Measurements from ENCODE around the gene EEIG2. TPM values are rescaled to one million over a fixed set of nuclear protein-coding genes. Genes with fewer than 3 reads are reported as not detected.

The EEIG2 gene
- total and polyA plus RNA-seq, 9 of the 15 experiments (the other 6 are each of a cell fraction or from before 2014, with no cell fraction given), result 6.1 to 26.9 (median 15.2) TPM

DNA sequence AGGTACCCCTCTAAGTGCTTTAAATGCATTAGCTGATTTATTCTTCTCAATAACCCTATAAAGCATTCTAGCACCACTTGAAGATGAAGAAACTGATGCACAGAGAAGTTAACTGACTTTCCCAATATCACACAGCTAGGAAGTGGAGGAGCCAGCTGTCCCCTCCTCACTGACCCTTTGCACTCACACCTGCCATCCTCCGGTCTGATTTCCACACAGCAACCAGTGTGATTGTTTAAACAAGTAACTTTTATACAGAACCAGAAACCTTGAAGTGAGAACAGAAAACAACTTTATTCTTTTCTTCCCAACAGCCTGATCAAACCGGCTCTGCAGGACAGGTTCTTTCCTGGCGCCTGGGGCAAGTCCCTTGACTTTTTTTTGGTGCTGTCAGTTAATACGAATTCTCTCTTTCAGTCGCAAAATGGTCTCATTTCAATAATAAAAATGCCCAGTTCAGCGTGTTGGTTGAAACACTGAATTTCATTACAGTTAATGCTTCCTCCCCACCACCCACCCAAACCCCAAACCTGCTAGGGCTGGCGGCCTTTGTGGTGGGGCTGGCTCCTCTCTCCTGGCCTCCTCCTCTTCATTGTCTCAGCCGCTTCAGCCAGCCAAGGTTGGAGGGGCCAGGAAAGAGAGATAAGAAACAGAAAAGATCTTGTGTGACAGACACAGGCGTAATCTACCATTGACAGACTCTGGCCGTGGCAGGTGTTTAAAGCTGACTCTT lies 26.4 kb upstream of the EEIG2 start (continued):
- TF ChIP-seq DACH1 (IDR thresholded peaks at IDR 0.05; ENCODE audit: partially characterized antibody) (peak; percentile 46), HOXB6 (CRISPR knock-in tag; IDR thresholded peaks at IDR 0.05; ENCODE audit: borderline replicate concordance) (no peak), ZSCAN29 (IDR thresholded peaks at IDR 0.05) (no peak), PHB (CRISPR knock-in tag; IDR thresholded peaks at IDR 0.05) (no peak), ZNF217 (CRISPR knock-in tag; IDR thresholded peaks at IDR 0.05) (no peak), ZNF408 (CRISPR knock-in tag; IDR thresholded peaks at IDR 0.05; ENCODE audit: low read depth) (no peak), RBM39 (optimal IDR thresholded peaks at IDR 0.05; ENCODE audit: low read depth, low read length) (no peak), TEAD1 (CRISPR knock-in tag; IDR thresholded peaks at IDR 0.05) (peak in 1 of 2 experiments; percentile 56; a peak in 1 of 4 replicates), HSF4 (CRISPR knock-in tag; IDR thresholded peaks at IDR 0.05; ENCODE audit: borderline replicate concordance) (no peak)
- TF ChIP-seq, protein P1, sequence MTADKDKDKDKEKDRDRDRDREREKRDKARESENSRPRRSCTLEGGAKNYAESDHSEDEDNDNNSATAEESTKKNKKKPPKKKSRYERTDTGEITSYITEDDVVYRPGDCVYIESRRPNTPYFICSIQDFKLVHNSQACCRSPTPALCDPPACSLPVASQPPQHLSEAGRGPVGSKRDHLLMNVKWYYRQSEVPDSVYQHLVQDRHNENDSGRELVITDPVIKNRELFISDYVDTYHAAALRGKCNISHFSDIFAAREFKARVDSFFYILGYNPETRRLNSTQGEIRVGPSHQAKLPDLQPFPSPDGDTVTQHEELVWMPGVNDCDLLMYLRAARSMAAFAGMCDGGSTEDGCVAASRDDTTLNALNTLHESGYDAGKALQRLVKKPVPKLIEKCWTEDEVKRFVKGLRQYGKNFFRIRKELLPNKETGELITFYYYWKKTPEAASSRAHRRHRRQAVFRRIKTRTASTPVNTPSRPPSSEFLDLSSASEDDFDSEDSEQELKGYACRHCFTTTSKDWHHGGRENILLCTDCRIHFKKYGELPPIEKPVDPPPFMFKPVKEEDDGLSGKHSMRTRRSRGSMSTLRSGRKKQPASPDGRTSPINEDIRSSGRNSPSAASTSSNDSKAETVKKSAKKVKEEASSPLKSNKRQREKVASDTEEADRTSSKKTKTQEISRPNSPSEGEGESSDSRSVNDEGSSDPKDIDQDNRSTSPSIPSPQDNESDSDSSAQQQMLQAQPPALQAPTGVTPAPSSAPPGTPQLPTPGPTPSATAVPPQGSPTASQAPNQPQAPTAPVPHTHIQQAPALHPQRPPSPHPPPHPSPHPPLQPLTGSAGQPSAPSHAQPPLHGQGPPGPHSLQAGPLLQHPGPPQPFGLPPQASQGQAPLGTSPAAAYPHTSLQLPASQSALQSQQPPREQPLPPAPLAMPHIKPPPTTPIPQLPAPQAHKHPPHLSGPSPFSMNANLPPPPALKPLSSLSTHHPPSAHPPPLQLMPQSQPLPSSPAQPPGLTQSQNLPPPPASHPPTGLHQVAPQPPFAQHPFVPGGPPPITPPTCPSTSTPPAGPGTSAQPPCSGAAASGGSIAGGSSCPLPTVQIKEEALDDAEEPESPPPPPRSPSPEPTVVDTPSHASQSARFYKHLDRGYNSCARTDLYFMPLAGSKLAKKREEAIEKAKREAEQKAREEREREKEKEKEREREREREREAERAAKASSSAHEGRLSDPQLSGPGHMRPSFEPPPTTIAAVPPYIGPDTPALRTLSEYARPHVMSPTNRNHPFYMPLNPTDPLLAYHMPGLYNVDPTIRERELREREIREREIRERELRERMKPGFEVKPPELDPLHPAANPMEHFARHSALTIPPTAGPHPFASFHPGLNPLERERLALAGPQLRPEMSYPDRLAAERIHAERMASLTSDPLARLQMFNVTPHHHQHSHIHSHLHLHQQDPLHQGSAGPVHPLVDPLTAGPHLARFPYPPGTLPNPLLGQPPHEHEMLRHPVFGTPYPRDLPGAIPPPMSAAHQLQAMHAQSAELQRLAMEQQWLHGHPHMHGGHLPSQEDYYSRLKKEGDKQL (CRISPR knock-in tag; IDR thresholded peaks at IDR 0.05; ENCODE audit: borderline replicate concordance), result no peak
- TF ChIP-seq, protein P2, sequence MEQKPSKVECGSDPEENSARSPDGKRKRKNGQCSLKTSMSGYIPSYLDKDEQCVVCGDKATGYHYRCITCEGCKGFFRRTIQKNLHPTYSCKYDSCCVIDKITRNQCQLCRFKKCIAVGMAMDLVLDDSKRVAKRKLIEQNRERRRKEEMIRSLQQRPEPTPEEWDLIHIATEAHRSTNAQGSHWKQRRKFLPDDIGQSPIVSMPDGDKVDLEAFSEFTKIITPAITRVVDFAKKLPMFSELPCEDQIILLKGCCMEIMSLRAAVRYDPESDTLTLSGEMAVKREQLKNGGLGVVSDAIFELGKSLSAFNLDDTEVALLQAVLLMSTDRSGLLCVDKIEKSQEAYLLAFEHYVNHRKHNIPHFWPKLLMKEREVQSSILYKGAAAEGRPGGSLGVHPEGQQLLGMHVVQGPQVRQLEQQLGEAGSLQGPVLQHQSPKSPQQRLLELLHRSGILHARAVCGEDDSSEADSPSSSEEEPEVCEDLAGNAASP (IDR thresholded peaks at IDR 0.05), result no peak
- TF ChIP-seq, protein P3, sequence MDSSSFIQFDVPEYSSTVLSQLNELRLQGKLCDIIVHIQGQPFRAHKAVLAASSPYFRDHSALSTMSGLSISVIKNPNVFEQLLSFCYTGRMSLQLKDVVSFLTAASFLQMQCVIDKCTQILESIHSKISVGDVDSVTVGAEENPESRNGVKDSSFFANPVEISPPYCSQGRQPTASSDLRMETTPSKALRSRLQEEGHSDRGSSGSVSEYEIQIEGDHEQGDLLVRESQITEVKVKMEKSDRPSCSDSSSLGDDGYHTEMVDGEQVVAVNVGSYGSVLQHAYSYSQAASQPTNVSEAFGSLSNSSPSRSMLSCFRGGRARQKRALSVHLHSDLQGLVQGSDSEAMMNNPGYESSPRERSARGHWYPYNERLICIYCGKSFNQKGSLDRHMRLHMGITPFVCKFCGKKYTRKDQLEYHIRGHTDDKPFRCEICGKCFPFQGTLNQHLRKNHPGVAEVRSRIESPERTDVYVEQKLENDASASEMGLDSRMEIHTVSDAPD (CRISPR knock-in tag; IDR thresholded peaks at IDR 0.05), result no peak
- TF ChIP-seq, protein P4, sequence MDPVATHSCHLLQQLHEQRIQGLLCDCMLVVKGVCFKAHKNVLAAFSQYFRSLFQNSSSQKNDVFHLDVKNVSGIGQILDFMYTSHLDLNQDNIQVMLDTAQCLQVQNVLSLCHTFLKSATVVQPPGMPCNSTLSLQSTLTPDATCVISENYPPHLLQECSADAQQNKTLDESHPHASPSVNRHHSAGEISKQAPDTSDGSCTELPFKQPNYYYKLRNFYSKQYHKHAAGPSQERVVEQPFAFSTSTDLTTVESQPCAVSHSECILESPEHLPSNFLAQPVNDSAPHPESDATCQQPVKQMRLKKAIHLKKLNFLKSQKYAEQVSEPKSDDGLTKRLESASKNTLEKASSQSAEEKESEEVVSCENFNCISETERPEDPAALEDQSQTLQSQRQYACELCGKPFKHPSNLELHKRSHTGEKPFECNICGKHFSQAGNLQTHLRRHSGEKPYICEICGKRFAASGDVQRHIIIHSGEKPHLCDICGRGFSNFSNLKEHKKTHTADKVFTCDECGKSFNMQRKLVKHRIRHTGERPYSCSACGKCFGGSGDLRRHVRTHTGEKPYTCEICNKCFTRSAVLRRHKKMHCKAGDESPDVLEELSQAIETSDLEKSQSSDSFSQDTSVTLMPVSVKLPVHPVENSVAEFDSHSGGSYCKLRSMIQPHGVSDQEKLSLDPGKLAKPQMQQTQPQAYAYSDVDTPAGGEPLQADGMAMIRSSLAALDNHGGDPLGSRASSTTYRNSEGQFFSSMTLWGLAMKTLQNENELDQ (CRISPR knock-in tag; IDR thresholded peaks at IDR 0.05; ENCODE audit: borderline replicate concordance), result no peak
- TF ChIP-seq, protein P5, sequence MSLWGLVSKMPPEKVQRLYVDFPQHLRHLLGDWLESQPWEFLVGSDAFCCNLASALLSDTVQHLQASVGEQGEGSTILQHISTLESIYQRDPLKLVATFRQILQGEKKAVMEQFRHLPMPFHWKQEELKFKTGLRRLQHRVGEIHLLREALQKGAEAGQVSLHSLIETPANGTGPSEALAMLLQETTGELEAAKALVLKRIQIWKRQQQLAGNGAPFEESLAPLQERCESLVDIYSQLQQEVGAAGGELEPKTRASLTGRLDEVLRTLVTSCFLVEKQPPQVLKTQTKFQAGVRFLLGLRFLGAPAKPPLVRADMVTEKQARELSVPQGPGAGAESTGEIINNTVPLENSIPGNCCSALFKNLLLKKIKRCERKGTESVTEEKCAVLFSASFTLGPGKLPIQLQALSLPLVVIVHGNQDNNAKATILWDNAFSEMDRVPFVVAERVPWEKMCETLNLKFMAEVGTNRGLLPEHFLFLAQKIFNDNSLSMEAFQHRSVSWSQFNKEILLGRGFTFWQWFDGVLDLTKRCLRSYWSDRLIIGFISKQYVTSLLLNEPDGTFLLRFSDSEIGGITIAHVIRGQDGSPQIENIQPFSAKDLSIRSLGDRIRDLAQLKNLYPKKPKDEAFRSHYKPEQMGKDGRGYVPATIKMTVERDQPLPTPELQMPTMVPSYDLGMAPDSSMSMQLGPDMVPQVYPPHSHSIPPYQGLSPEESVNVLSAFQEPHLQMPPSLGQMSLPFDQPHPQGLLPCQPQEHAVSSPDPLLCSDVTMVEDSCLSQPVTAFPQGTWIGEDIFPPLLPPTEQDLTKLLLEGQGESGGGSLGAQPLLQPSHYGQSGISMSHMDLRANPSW (CRISPR knock-in tag; IDR thresholded peaks at IDR 0.05), result no peak

All from K562 (cell line).